HepG2 (cell line): ENCODE measurements around the gene GMPPB. TPM values are rescaled to one million over a fixed set of nuclear protein-coding genes. Genes with fewer than 3 reads are reported as not detected.

Experiments used
- ATAC-seq: fragments of 200-7000 bp; cut with Tn5 transposase; 3 replicates; pipeline ENCODE4 v1.9.1; 2020; ENCODE audit warnings: mild to moderate bottlenecking, moderate library complexity
- BruUV-seq: library from RNA; stranded (reverse); fragments of 400-500 nt; replicated peaks from 2 replicates; lab custom pipeline; 2021; lab: Mats Ljungman, UMichigan
- CTCF ChIA-PET: fragments of 300-600 bp; formaldehyde crosslinking; extraction: SDS; loops from one replicate; lab custom pipeline; 2021; ENCODE audit warnings: low total read pairs, inconsistent platforms, low intra/inter-chr PET ratio; lab: Yijun Ruan, JAX
- POLR2A ChIA-PET: fragments of 350-600 bp; sonication (Branson Sonifier 250); formaldehyde crosslinking; loops from one replicate; lab custom pipeline; 2020; ENCODE audit warnings: antibody characterized with exemption, inconsistent platforms; lab: Yijun Ruan, JAX
- DNase-seq: peaks from one replicate; pipeline ENCODE4 v3.0.0-alpha.2; 2015; ENCODE audit warnings: low spot score
- FAIRE-seq: peaks from 3 replicates; lab custom pipeline; 2011; peaks lifted over from hg19 to GRCh38; lab: Jason Lieb, UNC
- H2AFZ ChIP-seq: one replicate; pipeline ENCODE4 v1.6.1; 2011; ENCODE audit warnings: low read length, inconsistent platforms
- H3K27ac ChIP-seq: fragments of 300-600 bp; 3 replicates; pipeline ENCODE4 v1.8.0; 2011; ENCODE audit warnings: mixed run types, mild to moderate bottlenecking, mixed read lengths, low read length, inconsistent platforms; ENCODE audit not compliant: insufficient read depth; ENCODE audit errors: extremely low read length
- H3K27me3 ChIP-seq, 2 experiments: fragments of 200-600 bp in 1 of 2; 2 replicates in 1 of 2; 3 replicates in 1 of 2; pipeline versions ENCODE4 v1.6.0 to v1.8.0; 2011; ENCODE audit warnings: low read length in 2 of 2, mild to moderate bottlenecking in 2 of 2, moderate library complexity in 2 of 2, inconsistent platforms in 1 of 2; ENCODE audit not compliant: insufficient read depth in 2 of 2, control insufficient read depth in 1 of 2
- H3K36me3 ChIP-seq, 2 experiments: fragments of 200-600 bp in 1 of 2; replicated peaks in 1 of 2; 2 replicates in 1 of 2; 3 replicates in 1 of 2; pipeline versions ENCODE4 v1.5.1 to v1.8.0; 2011; ENCODE audit warnings: low read length in 2 of 2, inconsistent platforms in 1 of 2; ENCODE audit not compliant: insufficient read depth in 2 of 2, control insufficient read depth in 1 of 2
- H3K4me1 ChIP-seq: 2 replicates; pipeline ENCODE4 v1.5.1; 2012; ENCODE audit warnings: low read length, inconsistent platforms; ENCODE audit not compliant: insufficient read depth
- H3K4me2 ChIP-seq: 2 replicates; pipeline ENCODE4 v1.6.0; 2011; ENCODE audit warnings: low read depth, low read length, inconsistent platforms
- H3K4me3 ChIP-seq, 3 experiments: fragments of 200-600 bp in 1 of 3; sonication (generic), shearing (Covaris generic) in 1 of 3; replicated peaks in 1 of 3; 2 replicates each; pipeline ENCODE4 v1.5.1; 2011 to 2016; ENCODE audit warnings: low read length in 3 of 3, inconsistent platforms in 2 of 3, low read depth in 2 of 3, mild to moderate bottlenecking in 2 of 3, control low read depth in 1 of 3, mixed read lengths in 1 of 3; ENCODE audit not compliant: insufficient read depth in 1 of 3
- H3K79me2 ChIP-seq: one replicate; pipeline ENCODE4 v1.6.1; 2011; ENCODE audit warnings: low read length, inconsistent platforms; ENCODE audit not compliant: insufficient read depth
- H3K9ac ChIP-seq: 2 replicates; pipeline ENCODE4 v1.6.0; 2011; ENCODE audit warnings: mild to moderate bottlenecking, low read depth, low read length, inconsistent platforms; ENCODE audit not compliant: insufficient read depth
- H3K9me3 ChIP-seq: 2 replicates; pipeline ENCODE4 v1.5.1; 2012; ENCODE audit warnings: mild to moderate bottlenecking, low read length
- H4K20me1 ChIP-seq: 2 replicates; pipeline ENCODE4 v1.6.0; 2011; ENCODE audit warnings: inconsistent platforms, mild to moderate bottlenecking, low read length, moderate library complexity; ENCODE audit not compliant: insufficient read depth
- CC2D1A ChIP-seq: sonication (generic); formaldehyde crosslinking; IDR thresholded peaks from 2 replicates; pipeline ENCODE4 v1.8.1; 2023; ENCODE audit warnings: mild to moderate bottlenecking, missing genetic modification reagents
- CEBPG ChIP-seq: IDR thresholded peaks from 2 replicates; pipeline ENCODE4 v1.6.1; 2016
- CHD2 ChIP-seq: IDR thresholded peaks from 2 replicates; pipeline ENCODE4 v1.6.1; 2011; ENCODE audit warnings: low read depth, low read length, improper control_type of control experiment
- KLF11 ChIP-seq: IDR thresholded peaks from 2 replicates; pipeline ENCODE4 v1.6.1; 2016; ENCODE audit warnings: missing compliant biosample characterization
- MEF2D ChIP-seq: sonication (generic); formaldehyde crosslinking; IDR thresholded peaks from 2 replicates; pipeline ENCODE4 v1.5.1; 2020; ENCODE audit warnings: mild to moderate bottlenecking, missing genetic modification reagents
- SALL2 ChIP-seq: sonication (generic); formaldehyde crosslinking; IDR thresholded peaks from 2 replicates; pipeline ENCODE4 v1.8.1; 2023; ENCODE audit warnings: mild to moderate bottlenecking, missing genetic modification reagents, inconsistent platforms
- TEAD3 ChIP-seq: optimal IDR thresholded peaks from 2 replicates; pipeline ENCODE3; 2016; ENCODE audit warnings: borderline replicate concordance
- ZFP62 ChIP-seq: sonication (generic); formaldehyde crosslinking; IDR thresholded peaks from 2 replicates; pipeline ENCODE4 v1.4.0; 2020; ENCODE audit warnings: missing genetic modification reagents
- ZMAT3 ChIP-seq: sonication (generic); formaldehyde crosslinking; conservative IDR thresholded peaks from 2 replicates; pipeline ENCODE4 v1.7.0; 2021; ENCODE audit warnings: missing genetic modification reagents
- ZNF12 ChIP-seq: sonication (generic); formaldehyde crosslinking; IDR thresholded peaks from 2 replicates; pipeline ENCODE4 v1.5.0; 2020; ENCODE audit warnings: missing genetic modification reagents
- ZNF180 ChIP-seq: sonication (generic); formaldehyde crosslinking; IDR thresholded peaks from 2 replicates; pipeline ENCODE4 v1.4.0; 2020; ENCODE audit warnings: low read depth, missing genetic modification reagents, borderline replicate concordance
- ZNF329 ChIP-seq: sonication (generic); formaldehyde crosslinking; IDR thresholded peaks from 2 replicates; pipeline ENCODE4 v1.9.0; 2021; ENCODE audit warnings: low read depth, mild to moderate bottlenecking, missing genetic modification reagents
- ZNF660 ChIP-seq: sonication (generic); formaldehyde crosslinking; IDR thresholded peaks from 2 replicates; pipeline ENCODE4 v1.5.1; 2020; ENCODE audit warnings: mild to moderate bottlenecking, low read depth, missing genetic modification reagents, borderline replicate concordance
- WGBS: methylation state at CpG from one replicate; pipeline ENCODE4 v1.1.6; 2017; ENCODE audit warnings: low lambda C conversion rate; 5-methylcytosine and 5-hydroxymethylcytosine counted together
- in situ Hi-C: cut with HindIII; loops from 2 replicates; pipeline ENCODE4 v1.10.0; 2017; ENCODE audit warnings: low pct_unique_long_range_greater_than_20kb; ENCODE audit not compliant: extremely low pct_ligation_motif_present
- intact Hi-C: fragments of 100-400 bp; cut with micrococcal nuclease; formaldehyde crosslinking; loops from one replicate; pipeline ENCODE4 v1.10.0; 2022; ENCODE audit not compliant: unreplicated experiment
- polyA plus RNA-seq, 8 experiments: library from polyadenylated mRNA; depleted of rRNA in 3 of 8; stranded (reverse) in 7 of 8; unstranded in 1 of 8; fragments of >200 nt; fragmentation: Illumina TruSeq in 4 of 8; extraction: Trizol in 4 of 8; gene quantifications; 2 replicates each; pipeline versions ENCODE4 v1.2.1 to v1.2.3, GENCODE V29; 2011 to 2016; ENCODE audit warnings: low read depth in 4 of 8, missing spikeins in 1 of 8, mixed read lengths in 1 of 8; ENCODE audit not compliant: insufficient read depth in 1 of 8
- total RNA-seq, 5 experiments: library from RNA; depleted of rRNA; stranded (reverse); fragments of >200 nt; fragmentation: Illumina TruSeq; extraction: Trizol; gene quantifications; 2 replicates each; pipeline ENCODE4 v1.2.3, GENCODE V29; 2016; ENCODE audit warnings: low read depth in 1 of 5
- TF ChIP-seq, protein P1 (sequence below): sonication (generic); formaldehyde crosslinking; IDR thresholded peaks from 2 replicates; pipeline ENCODE4 v1.4.0; 2020; ENCODE audit warnings: missing genetic modification reagents
- TF ChIP-seq, protein P2 (sequence below): sonication (generic); formaldehyde crosslinking; conservative IDR thresholded peaks from 2 replicates; pipeline ENCODE4 v1.8.0; 2022; ENCODE audit warnings: low read depth, missing genetic modification reagents
- TF ChIP-seq, protein P3 (sequence below): sonication (generic); formaldehyde crosslinking; IDR thresholded peaks from 2 replicates; pipeline ENCODE4 v1.5.1; 2020; ENCODE audit warnings: missing genetic modification reagents, mild to moderate bottlenecking, borderline replicate concordance
- TF ChIP-seq, protein P4 (sequence below): IDR thresholded peaks from 2 replicates; pipeline ENCODE4 v1.6.1; 2016; ENCODE audit warnings: low read depth, missing genetic modification reagents, missing compliant biosample characterization

GMPPB gene
- total and polyA plus RNA-seq, 2 of the 13 experiments (the other 11 are each of a cell fraction or from before 2014, with no cell fraction given), result 6.5 to 23.1 TPM

DNA sequence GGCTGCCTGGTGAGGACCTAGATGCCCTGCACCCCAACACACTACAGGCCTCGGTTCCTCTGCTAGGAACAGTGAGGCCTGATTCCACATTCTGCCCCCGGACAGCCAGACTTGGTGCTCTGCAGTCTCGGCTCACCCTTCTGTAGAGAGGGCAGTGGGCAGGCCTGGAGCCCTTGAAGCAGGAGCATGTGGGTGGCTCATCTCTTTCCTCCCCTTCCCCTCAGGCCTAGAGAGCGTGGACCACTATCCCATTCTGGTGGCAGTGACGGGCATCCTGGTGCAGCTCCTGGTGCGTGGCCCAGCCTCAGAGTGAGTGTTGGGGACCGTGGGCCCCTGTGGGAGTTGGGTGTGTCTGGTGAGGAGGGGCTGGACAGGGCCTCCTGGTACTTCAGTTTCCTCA is 7.6 kb downstream of the GMPPB start:
- 100% methylated on average over 5 of the region's 7 CpGs for WGBS
- H2AFZ ChIP-seq, result no peak overlapping the region
- no peaks in the 10 kb centered on the region for H3K27me3 ChIP-seq
- FAIRE-seq, result no peak
- peaks cover 23% of the 10 kb centered on the region for H3K4me1 ChIP-seq
- no peaks in the 10 kb centered on the region for H4K20me1 ChIP-seq
- no peaks in the 10 kb centered on the region for H3K79me2 ChIP-seq
- POLR2A ChIA-PET, result no interaction called here
- intact Hi-C loops, result no loop called here
- no peak overlapping the region for H3K4me3 ChIP-seq
- no peaks in the 10 kb centered on the region for H3K9me3 ChIP-seq
- peaks cover 9 to 16% of the 10 kb centered on the region in 2 experiments; a peak in 4 of 5 replicates for H3K36me3 ChIP-seq
- in situ Hi-C loops, result no loop called here
- TF ChIP-seq ZNF329 (CRISPR knock-in tag) (no peak), KLF11 (CRISPR knock-in tag) (no peak), TEAD3 (CRISPR knock-in tag) (no peak), CEBPG (CRISPR knock-in tag) (no peak), ZFP62 (CRISPR knock-in tag) (no peak), CC2D1A (CRISPR knock-in tag) (no peak), ZMAT3 (CRISPR knock-in tag) (no peak), SALL2 (CRISPR knock-in tag) (no peak), ZNF660 (CRISPR knock-in tag) (no peak), MEF2D (CRISPR knock-in tag) (no peak), ZNF180 (CRISPR knock-in tag) (no peak), CHD2 (no peak), ZNF12 (CRISPR knock-in tag) (no peak)
- TF ChIP-seq, protein P1, sequence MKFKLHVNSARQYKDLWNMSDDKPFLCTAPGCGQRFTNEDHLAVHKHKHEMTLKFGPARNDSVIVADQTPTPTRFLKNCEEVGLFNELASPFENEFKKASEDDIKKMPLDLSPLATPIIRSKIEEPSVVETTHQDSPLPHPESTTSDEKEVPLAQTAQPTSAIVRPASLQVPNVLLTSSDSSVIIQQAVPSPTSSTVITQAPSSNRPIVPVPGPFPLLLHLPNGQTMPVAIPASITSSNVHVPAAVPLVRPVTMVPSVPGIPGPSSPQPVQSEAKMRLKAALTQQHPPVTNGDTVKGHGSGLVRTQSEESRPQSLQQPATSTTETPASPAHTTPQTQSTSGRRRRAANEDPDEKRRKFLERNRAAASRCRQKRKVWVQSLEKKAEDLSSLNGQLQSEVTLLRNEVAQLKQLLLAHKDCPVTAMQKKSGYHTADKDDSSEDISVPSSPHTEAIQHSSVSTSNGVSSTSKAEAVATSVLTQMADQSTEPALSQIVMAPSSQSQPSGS, result no peak
- TF ChIP-seq, protein P2, sequence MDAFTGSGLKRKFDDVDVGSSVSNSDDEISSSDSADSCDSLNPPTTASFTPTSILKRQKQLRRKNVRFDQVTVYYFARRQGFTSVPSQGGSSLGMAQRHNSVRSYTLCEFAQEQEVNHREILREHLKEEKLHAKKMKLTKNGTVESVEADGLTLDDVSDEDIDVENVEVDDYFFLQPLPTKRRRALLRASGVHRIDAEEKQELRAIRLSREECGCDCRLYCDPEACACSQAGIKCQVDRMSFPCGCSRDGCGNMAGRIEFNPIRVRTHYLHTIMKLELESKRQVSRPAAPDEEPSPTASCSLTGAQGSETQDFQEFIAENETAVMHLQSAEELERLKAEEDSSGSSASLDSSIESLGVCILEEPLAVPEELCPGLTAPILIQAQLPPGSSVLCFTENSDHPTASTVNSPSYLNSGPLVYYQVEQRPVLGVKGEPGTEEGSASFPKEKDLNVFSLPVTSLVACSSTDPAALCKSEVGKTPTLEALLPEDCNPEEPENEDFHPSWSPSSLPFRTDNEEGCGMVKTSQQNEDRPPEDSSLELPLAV (CRISPR knock-in tag), result no peak
- TF ChIP-seq, protein P3, sequence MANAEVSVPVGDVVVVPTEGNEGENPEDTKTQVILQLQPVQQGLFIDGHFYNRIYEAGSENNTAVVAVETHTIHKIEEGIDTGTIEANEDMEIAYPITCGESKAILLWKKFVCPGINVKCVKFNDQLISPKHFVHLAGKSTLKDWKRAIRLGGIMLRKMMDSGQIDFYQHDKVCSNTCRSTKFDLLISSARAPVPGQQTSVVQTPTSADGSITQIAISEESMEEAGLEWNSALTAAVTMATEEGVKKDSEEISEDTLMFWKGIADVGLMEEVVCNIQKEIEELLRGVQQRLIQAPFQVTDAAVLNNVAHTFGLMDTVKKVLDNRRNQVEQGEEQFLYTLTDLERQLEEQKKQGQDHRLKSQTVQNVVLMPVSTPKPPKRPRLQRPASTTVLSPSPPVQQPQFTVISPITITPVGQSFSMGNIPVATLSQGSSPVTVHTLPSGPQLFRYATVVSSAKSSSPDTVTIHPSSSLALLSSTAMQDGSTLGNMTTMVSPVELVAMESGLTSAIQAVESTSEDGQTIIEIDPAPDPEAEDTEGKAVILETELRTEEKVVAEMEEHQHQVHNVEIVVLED (CRISPR knock-in tag), result no peak
- TF ChIP-seq, protein P4, sequence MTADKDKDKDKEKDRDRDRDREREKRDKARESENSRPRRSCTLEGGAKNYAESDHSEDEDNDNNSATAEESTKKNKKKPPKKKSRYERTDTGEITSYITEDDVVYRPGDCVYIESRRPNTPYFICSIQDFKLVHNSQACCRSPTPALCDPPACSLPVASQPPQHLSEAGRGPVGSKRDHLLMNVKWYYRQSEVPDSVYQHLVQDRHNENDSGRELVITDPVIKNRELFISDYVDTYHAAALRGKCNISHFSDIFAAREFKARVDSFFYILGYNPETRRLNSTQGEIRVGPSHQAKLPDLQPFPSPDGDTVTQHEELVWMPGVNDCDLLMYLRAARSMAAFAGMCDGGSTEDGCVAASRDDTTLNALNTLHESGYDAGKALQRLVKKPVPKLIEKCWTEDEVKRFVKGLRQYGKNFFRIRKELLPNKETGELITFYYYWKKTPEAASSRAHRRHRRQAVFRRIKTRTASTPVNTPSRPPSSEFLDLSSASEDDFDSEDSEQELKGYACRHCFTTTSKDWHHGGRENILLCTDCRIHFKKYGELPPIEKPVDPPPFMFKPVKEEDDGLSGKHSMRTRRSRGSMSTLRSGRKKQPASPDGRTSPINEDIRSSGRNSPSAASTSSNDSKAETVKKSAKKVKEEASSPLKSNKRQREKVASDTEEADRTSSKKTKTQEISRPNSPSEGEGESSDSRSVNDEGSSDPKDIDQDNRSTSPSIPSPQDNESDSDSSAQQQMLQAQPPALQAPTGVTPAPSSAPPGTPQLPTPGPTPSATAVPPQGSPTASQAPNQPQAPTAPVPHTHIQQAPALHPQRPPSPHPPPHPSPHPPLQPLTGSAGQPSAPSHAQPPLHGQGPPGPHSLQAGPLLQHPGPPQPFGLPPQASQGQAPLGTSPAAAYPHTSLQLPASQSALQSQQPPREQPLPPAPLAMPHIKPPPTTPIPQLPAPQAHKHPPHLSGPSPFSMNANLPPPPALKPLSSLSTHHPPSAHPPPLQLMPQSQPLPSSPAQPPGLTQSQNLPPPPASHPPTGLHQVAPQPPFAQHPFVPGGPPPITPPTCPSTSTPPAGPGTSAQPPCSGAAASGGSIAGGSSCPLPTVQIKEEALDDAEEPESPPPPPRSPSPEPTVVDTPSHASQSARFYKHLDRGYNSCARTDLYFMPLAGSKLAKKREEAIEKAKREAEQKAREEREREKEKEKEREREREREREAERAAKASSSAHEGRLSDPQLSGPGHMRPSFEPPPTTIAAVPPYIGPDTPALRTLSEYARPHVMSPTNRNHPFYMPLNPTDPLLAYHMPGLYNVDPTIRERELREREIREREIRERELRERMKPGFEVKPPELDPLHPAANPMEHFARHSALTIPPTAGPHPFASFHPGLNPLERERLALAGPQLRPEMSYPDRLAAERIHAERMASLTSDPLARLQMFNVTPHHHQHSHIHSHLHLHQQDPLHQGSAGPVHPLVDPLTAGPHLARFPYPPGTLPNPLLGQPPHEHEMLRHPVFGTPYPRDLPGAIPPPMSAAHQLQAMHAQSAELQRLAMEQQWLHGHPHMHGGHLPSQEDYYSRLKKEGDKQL, result no peak
- TF ChIP-seq, all 625 proteins: peak for 0
- no peak overlapping the region for H3K9ac ChIP-seq
- H3K27ac ChIP-seq, result no peak overlapping the region
- BruUV-seq, result no TSS peak
- CTCF ChIA-PET, result no interaction called here
- DNase-seq (no peak), ATAC-seq (no peak)
- H3K4me2 ChIP-seq, result no peak overlapping the region
